GM10248 (cell line): ENCODE measurements around the gene MDM1.

Source experiments
- CTCF ChIA-PET: fragments of 300-600 bp; sonication (Branson Sonifier 250); formaldehyde crosslinking; extraction: SDS; loops from one replicate; lab custom pipeline; 2021; ENCODE audit warnings: antibody characterized with exemption; lab: Yijun Ruan, JAX
- POLR2A ChIA-PET: fragments of 350-650 bp; sonication (Branson Sonifier 250); formaldehyde crosslinking; extraction: SDS; loops from one replicate; lab custom pipeline; 2020; ENCODE audit warnings: antibody characterized with exemption; lab: Yijun Ruan, JAX
- DNase-seq: peaks from one replicate; pipeline ENCODE4 v3.0.0; 2012; ENCODE audit errors: extremely low spot score
- TF ChIP-seq, protein P1 (sequence below): IDR thresholded peaks from 2 replicates; pipeline ENCODE4 v1.5.1; 2012; ENCODE audit warnings: mild to moderate bottlenecking, low read depth; ENCODE audit errors: extremely low read depth, missing control alignments, control extremely low read depth

MDM1 gene

DNA sequence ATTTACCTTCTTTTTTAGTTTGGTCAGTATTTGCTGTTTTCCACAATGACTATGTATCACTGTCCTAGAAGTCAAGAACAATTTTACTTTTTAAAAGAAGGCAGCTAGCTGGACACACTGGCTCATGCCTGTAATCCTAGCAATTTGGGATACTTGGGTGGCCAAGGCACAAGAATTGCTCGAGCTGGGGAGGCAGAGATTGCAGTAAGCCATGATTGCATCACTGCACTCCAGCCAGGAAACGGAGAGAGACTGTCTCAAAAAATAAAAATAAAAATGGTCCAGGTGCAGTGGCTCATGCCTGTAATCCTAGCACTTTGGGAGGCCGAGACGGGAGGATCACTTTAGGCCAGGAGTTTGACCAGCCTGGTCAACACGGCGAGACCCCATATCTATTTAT lies 28.3 kb downstream of the MDM1 start:
- ChIA-PET POLR2A (no interaction called here), CTCF (interaction anchor here (1.3 kb wide), 1 partner anchor 62 kb away, joined by 3 read pairs; no protein-coding TSS in a partner anchor)
- no peak for DNase-seq
- TF ChIP-seq, protein P1, sequence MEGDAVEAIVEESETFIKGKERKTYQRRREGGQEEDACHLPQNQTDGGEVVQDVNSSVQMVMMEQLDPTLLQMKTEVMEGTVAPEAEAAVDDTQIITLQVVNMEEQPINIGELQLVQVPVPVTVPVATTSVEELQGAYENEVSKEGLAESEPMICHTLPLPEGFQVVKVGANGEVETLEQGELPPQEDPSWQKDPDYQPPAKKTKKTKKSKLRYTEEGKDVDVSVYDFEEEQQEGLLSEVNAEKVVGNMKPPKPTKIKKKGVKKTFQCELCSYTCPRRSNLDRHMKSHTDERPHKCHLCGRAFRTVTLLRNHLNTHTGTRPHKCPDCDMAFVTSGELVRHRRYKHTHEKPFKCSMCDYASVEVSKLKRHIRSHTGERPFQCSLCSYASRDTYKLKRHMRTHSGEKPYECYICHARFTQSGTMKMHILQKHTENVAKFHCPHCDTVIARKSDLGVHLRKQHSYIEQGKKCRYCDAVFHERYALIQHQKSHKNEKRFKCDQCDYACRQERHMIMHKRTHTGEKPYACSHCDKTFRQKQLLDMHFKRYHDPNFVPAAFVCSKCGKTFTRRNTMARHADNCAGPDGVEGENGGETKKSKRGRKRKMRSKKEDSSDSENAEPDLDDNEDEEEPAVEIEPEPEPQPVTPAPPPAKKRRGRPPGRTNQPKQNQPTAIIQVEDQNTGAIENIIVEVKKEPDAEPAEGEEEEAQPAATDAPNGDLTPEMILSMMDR: no peak

DNA sequence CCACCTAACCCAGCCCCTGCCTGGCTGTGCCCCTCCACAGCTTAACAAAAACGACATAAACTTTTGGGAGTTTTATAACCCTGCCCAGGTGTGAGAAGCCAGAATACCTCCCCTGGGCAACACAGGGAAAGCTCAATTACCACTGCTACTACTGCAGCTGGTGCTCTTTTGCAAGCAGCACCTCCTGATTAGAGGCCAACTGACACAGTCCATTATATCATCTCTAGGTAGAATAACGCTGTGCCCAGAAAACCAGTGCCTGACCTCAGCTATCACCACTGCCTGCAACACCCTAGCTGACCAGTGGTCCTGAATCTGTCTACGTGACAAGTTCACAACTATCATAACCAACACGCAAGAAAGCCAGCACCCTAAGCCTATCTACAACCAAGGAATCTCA lies 34.2 kb downstream of the MDM1 start:
- ChIA-PET CTCF (interaction anchor here (0.7 kb wide), 1 partner anchor 13 kb away, joined by 3 read pairs; no protein-coding TSS in a partner anchor), POLR2A (no interaction called here)
- TF ChIP-seq, protein P1: no peak
- no peak for DNase-seq

DNA sequence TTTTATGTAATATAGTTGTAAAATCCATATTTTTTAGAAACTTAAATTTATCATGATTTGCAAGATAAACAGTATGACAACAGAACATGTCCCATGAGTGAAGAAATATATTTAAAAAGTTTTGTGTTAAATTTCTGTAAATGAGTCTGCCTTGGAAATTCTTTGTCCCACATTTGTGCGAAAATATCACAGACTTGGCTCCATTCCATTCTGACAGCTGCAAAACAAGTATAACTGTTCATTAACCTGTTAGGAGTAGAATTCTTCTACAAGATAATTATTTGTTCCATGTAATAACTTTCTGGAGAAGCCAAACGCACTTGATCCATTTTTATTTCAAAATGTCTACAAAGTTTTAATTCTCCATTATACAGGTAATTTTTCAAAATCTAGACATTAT lies 37.9 kb downstream of the MDM1 start:
- ChIA-PET POLR2A (no interaction called here), CTCF (interaction anchor here (1.2 to 2.1 kb wide), 3 partner anchors 9 to 16 kb away, joined by 3 to 5 read pairs (median 4); no protein-coding TSS in a partner anchor)
- DNase-seq: no peak
- TF ChIP-seq, protein P1: no peak

DNA sequence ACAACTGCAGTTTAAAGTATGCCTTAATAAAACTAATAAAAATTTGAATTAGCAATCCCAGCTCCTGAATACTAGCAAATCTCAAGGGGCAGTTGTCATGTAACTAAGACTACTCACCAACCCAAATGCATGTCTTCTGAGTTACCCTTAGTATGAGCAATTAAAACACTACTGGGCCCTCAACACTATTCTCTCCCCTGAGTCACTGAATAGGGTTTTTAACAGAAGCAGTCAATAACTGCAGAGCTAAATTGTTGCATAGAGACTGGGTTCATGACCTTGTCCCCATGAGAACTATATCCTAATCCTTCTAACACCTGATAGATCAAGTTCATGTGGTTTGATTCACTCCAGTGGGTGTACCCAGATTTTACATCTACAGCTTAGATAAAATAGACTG lies 38.8 kb downstream of the MDM1 start:
- no peak for DNase-seq
- TF ChIP-seq, protein P1: no peak
- ChIA-PET POLR2A (no interaction called here), CTCF (interaction anchor here (1.1 to 3.8 kb wide), 7 partner anchors 9 to 24 kb away, joined by 3 to 15 read pairs (median 4); no protein-coding TSS in a partner anchor)

DNA sequence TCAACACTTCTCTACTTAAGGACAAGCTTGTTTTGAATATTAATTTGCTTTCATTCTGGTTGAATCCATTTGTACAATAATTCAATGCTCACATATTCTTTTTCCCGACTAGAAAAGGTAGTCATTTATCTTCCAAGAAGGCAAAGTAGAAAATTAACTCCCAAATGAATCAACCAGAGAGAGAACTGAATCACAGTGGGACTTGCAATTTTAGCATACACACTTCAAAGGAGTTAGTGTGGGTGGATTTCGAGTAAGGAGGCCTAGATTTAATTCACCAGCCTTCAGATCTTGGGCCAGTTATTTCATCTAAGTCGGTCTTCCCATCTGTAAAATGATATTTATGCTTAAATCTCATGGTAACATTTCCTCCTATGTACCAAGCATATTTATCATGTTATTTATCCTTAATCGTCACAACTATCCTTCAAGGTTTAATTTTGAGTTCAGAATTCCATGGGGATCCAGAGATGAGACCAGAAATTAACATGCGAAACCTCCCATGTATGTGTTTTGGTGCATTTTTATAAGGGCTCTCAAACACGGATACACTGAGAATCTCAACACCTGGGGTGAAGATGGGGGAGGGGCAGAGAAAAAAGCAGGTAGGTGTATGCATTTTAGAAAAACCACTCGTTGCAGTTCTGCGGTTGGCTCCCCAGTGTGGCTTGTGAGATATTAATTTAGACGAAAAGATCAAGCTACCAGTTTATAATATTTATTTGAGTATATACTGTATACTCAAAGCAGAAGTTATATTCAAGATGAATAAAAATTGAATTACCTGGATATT lies 39.8 kb downstream of the MDM1 start:
- ChIA-PET POLR2A (no interaction called here), CTCF (interaction anchor here (1.3 to 3.8 kb wide), 3 partner anchors 19 to 25 kb away, joined by 4 to 15 read pairs (median 6); no protein-coding TSS in a partner anchor)
- DNase-seq: no peak
- TF ChIP-seq, protein P1: no peak

DNA sequence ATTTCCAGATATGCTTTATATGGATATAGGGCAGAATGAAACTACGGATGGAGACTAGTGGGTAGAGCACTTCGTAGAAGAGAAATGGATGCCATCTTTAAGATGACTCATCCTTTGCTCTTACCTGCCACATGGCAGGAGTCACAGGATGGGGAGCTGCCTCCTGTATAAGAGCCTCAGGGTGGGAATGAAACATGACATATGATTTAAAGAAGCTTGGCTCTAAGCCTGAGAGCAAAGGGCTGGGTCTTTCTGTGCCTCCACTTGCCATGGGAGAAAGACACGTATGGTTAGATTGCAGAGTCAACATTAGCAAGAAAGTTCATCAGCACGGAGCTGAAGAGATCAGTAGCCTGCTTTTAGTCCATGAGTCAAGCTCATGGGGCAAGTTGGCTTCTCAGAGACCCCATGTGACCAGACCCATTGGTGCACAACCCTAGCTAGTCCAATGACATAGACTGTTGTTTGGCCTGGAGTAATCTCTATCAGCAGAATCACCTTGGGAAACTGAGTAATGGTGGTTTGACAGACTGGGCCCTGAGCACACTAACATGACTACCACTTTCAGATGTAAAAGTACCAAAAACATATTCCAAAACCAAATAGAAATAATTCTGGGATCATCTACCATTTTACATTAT lies 40.6 kb downstream of the MDM1 start:
- ChIA-PET CTCF (interaction anchor here (1.2 to 3.8 kb wide), 7 partner anchors 14 to 68 kb away, joined by 3 to 15 read pairs (median 4); partner anchors contain the start of gene IL22), POLR2A (no interaction called here)
- no peak for DNase-seq
- TF ChIP-seq, protein P1: no peak
